AG04450 (cell line): Measurements from ENCODE around the gene WDR45. TPM values are rescaled to one million over a fixed set of nuclear protein-coding genes. Genes with fewer than 3 reads are reported as not detected.
A peak's percentile ranks its signal among the peaks of the same experiment; 100 is the strongest.

ENCODE experiments used
- CTCF ChIA-PET: fragments of 300-600, 350-600 bp; formaldehyde crosslinking; extraction: SDS; loops from one replicate; lab custom pipeline; 2022; ENCODE audit warnings: antibody characterized with exemption, inconsistent platforms; lab: Charles Lee
- POLR2A ChIA-PET: fragments of 350-600 bp; formaldehyde crosslinking; extraction: SDS; loops from one replicate; lab custom pipeline; 2021; ENCODE audit warnings: antibody characterized with exemption, inconsistent platforms; lab: Yijun Ruan, JAX
- DNase-seq: peaks from one replicate; pipeline ENCODE4 v3.0.0-alpha.2; 2011; ENCODE audit warnings: low read depth, low spot score
- H3K27ac ChIP-seq: one replicate; pipeline ENCODE4 v1.5.1; 2012; ENCODE audit warnings: low read depth, low read length, control low read depth
- H3K27me3 ChIP-seq: one replicate; pipeline ENCODE4 v1.6.0; 2012; ENCODE audit warnings: low read length; ENCODE audit not compliant: control insufficient read depth, insufficient read depth
- H3K4me3 ChIP-seq: 2 replicates; pipeline ENCODE4 v1.5.1; 2011; ENCODE audit warnings: mild to moderate bottlenecking, low read depth, low read length, control low read depth
- H3K9me3 ChIP-seq: 2 replicates; pipeline ENCODE4 v1.5.1; 2012; ENCODE audit warnings: low read length; ENCODE audit not compliant: control insufficient read depth, insufficient read depth
- polyA plus RNA-seq: library from polyadenylated mRNA; depleted of rRNA; stranded (reverse); fragments of >200 nt; gene quantifications from 2 replicates; pipeline ENCODE4 v1.2.3, GENCODE V29; 2011
- TF ChIP-seq, protein P1 (sequence below): IDR thresholded peaks from 2 replicates; pipeline ENCODE4 v1.5.1; 2011; ENCODE audit warnings: low read depth, low read length, control low read depth, inconsistent platforms

The WDR45 gene
- polyA plus RNA-seq, 1 experiment = 78.4 TPM

DNA sequence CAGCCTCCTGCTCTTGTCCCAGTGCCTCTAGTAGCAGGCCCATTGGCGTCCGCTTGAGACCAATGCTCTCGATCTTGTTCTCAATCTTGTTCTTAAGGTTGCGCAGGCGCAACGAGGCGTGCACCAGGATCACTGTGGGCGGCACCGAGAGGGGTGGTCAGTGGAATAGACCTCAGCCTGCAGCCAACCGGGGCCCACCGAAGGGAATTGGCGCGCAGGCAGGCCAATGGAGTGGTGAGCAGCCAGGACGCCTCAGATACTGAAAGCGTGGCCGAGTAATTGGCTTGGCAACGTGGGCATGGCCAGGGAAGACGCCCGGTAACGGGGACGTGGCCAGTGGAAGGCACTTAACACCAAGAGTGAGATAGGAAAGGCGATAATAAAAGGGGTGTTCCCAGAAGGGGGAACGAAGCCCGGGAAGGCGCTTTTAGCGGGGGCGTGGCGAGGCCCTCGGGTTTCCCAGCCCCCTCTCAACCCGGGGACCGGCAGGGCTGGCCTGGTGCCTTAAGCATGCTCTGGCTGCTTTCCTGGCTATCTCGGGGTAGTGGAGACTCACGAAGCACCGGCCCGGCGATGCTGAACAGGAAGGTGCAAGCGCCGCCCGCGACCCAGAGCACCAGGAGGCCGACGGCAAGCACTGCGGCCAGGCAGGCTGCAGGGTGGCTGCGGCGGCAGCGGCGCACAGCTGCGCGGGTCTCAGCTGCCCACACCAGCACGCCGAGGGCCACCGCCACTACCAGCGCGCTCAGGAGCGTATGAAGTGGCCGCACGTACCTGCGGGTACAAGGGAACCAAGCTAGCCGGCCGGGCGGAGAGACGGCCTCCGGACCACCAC is 7.6 kb downstream of the WDR45 start:
- Histone ChIP-seq H3K4me3 (peak overlapping the region; percentile 76), H3K27ac (no peak overlapping the region), H3K27me3 (no peaks in the 10 kb centered on the region), H3K9me3 (no peaks in the 10 kb centered on the region)
- ChIA-PET CTCF (no interaction called here), POLR2A (interaction anchor here (0.6 kb wide), 1 partner anchor 181 kb away, joined by 3 read pairs; no protein-coding TSS in a partner anchor)
- TF ChIP-seq, protein P1, sequence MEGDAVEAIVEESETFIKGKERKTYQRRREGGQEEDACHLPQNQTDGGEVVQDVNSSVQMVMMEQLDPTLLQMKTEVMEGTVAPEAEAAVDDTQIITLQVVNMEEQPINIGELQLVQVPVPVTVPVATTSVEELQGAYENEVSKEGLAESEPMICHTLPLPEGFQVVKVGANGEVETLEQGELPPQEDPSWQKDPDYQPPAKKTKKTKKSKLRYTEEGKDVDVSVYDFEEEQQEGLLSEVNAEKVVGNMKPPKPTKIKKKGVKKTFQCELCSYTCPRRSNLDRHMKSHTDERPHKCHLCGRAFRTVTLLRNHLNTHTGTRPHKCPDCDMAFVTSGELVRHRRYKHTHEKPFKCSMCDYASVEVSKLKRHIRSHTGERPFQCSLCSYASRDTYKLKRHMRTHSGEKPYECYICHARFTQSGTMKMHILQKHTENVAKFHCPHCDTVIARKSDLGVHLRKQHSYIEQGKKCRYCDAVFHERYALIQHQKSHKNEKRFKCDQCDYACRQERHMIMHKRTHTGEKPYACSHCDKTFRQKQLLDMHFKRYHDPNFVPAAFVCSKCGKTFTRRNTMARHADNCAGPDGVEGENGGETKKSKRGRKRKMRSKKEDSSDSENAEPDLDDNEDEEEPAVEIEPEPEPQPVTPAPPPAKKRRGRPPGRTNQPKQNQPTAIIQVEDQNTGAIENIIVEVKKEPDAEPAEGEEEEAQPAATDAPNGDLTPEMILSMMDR = no peak
- DNase-seq = no peak

DNA sequence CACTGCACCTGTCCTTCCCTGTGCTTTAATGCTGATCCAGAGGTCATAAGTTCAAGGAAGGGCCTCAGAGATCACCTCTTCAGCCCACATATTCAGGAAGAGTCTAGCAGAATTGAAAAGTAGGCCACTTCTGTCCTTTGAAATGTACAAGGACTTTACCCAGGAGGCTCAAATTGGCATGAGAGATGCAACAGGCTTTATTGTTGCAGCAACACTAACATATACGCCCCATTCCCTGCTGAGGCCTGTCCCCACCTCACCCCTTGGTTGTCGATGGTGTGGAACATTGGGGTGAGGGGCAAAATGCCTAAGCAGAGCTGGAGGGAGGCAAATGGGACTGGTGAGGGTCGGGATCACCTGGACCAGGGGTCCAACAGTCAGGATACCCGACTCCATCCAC is 8.7 kb downstream of the WDR45 start:
- CTCF ChIA-PET = no interaction called here

DNA sequence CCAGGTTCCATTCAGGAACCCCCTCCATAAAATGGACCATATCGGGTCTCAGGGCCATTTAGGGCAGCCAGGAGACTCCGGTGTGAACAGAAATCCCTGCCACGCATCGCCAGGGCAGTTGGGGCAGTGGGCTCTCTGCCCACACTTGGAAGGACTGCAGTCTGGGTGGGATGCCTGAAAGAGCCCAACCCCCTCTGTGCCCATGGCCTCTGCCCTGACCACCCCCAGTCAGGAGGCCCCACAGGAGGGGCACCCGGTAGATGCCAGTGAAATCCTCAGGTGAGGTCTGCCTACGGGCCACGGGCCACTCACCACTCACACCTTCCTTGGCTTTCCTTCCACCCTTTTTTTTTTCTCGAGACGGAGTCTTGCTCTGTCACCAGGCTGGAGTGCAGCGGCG is 10.6 kb downstream of the WDR45 start:
- TF ChIP-seq, protein P1 = no peak
- no peaks in the 10 kb centered on the region for H3K9me3 ChIP-seq
- no peak for DNase-seq
- H3K27me3 ChIP-seq = no peaks in the 10 kb centered on the region
- no peak overlapping the region for H3K27ac ChIP-seq
- ChIA-PET CTCF (no interaction called here), POLR2A (no interaction called here)
- no peak overlapping the region for H3K4me3 ChIP-seq

More for the DNA sequence above, 8.7 kb downstream of the WDR45 start:
- no peak overlapping the region for H3K4me3 ChIP-seq
- POLR2A ChIA-PET = interaction anchor here (0.6 kb wide), 1 partner anchor 182 kb away, joined by 3 read pairs; no protein-coding TSS in a partner anchor
- no peaks in the 10 kb centered on the region for H3K27me3 ChIP-seq
- H3K9me3 ChIP-seq = no peaks in the 10 kb centered on the region
- TF ChIP-seq, protein P1 = no peak
- DNase-seq = no peak
- no peak overlapping the region for H3K27ac ChIP-seq

DNA sequence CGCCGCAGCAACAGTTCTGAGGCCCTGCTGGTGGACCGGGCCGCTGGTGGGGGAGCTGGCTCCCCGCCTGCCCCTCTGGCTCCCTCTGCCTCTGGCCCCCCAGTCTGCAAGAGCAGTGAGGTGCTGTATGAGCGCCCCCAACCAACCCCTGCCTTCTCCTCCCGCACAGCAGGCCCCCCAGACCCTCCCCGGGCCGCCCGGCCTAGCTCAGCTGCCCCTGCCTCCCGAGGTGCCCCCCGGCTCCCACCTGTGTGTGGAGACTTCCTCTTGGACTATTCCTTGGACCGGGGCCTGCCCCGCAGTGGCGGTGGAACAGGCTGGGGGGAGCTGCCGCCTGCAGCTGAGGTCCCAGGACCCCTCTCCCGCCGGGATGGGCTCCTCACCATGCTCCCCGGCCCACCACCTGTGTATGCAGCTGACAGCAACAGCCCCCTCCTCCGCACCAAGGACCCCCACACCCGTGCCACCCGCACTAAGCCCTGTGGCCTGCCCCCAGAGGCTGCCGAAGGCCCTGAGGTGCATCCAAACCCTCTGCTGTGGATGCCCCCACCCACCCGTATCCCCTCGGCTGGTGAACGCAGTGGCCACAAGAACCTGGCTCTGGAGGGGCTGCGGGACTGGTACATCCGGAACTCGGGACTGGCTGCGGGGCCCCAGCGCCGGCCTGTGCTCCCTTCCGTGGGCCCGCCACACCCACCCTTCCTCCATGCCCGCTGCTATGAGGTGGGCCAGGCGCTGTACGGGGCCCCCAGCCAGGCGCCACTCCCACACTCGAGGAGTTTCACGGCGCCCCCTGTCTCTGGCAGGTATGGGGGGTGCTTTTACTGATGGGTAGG is 12.2 kb downstream of the WDR45 start:
- Histone ChIP-seq H3K27ac (no peak overlapping the region), H3K9me3 (no peaks in the 10 kb centered on the region), H3K4me3 (no peak overlapping the region), H3K27me3 (no peaks in the 10 kb centered on the region)
- ChIA-PET POLR2A (no interaction called here), CTCF (no interaction called here)
- DNase-seq = no peak
- TF ChIP-seq, protein P1 = no peak

DNA sequence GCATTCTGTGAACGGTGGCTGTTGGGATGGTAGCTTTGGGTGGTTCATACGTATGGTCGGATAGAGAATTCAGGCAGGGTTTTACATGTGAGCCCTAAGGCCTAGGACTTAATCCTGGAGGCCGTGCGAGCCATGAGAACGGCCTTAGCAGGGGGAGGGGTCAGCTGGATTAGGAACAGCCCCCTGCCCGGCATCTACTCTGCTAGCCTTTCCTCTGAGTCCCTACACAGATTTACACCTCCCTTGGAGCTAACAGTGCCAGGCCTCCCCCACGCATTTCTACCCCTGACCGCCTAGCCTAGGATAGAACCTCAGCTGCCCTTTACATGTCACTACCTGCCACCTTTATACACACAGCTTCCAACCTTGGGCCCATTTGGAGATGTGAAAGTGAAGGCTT is 13.0 kb downstream of the WDR45 start:
- ChIA-PET CTCF (no interaction called here), POLR2A (no interaction called here)
- no peak for DNase-seq
- Histone ChIP-seq H3K4me3 (no peak overlapping the region), H3K9me3 (no peaks in the 10 kb centered on the region), H3K27ac (no peak overlapping the region), H3K27me3 (no peaks in the 10 kb centered on the region)
- TF ChIP-seq, protein P1 = no peak
